Measurements from ENCODE around the gene SLC4A2.

The SLC4A2 gene

GRCh38 chr7:151080522-151081169 lies 21.3 kb downstream of the SLC4A2 start, which contains the start of gene FASTK (continued):
- TF ChIP-seq YY2 (tag by site-specific recombination; IDR thresholded peaks at IDR 0.05): peak; percentile 83

- Histone ChIP-seq H3K9me3 (ENCODE audit: control insufficient read depth, insufficient read depth, low read depth, low read length) (no peaks in the 10 kb centered on the region), H3K36me3 (ENCODE audit: control insufficient read depth in 2 of 2, insufficient read depth in 1 of 2, low read length in 2 of 2) (peaks cover 0 to 31% of the 10 kb centered on the region in 2 experiments; a peak in 1 of 3 replicates), H3K4me1 (ENCODE audit: control insufficient read depth, insufficient read depth, low read length) (peaks cover 7% of the 10 kb centered on the region; the same call in 1 of the 2 replicates), H3K4me3 (ENCODE audit: low read depth, low read length) (peak overlapping the region; percentile 89), H3K27ac (ENCODE audit: extremely low read depth, low read depth, low read length) (peak overlapping the region; percentile 75)
- CTCF ChIA-PET: interaction anchor here (0.6 to 1.6 kb wide), 4 partner anchors 7 to 37 kb away, joined by 3 to 8 read pairs (median 4); no protein-coding TSS in a partner anchor
- POLR2A ChIA-PET: interaction anchor here (1.0 to 2.0 kb wide), 11 partner anchors 14 to 63 kb away, joined by 3 to 17 read pairs (median 6); partner anchors contain the start of genes ABCB8 and CDK5
- TF ChIP-seq ZNF768 (tag by site-specific recombination; IDR thresholded peaks at IDR 0.05) (no peak), ELK4 (IDR thresholded peaks at IDR 0.05; ENCODE audit: borderline replicate concordance, low read depth, low read length) (no peak), ZNF184 (tag by site-specific recombination; IDR thresholded peaks at IDR 0.05) (no peak), ZNF366 (tag by site-specific recombination; conservative IDR thresholded peaks at IDR 0.05) (peak; percentile 36; the same call in 1 of the 2 replicates), ZNF10 (tag by site-specific recombination; IDR thresholded peaks at IDR 0.05) (0 out of 2 replicates have a peak, but pooled peaks have one; percentile 64), ZFP69B (tag by site-specific recombination; IDR thresholded peaks at IDR 0.05) (no peak), ZBTB8A (tag by site-specific recombination; IDR thresholded peaks at IDR 0.05) (peak; percentile 40; the same call in 1 of the 2 replicates), ZXDB (tag by site-specific recombination; IDR thresholded peaks at IDR 0.05) (peak; percentile 36), CTCF (tag by site-specific recombination; IDR thresholded peaks at IDR 0.05) (no peak), ZNF558 (tag by site-specific recombination; IDR thresholded peaks at IDR 0.05) (no peak), BCL11A (tag by site-specific recombination; IDR thresholded peaks at IDR 0.05; ENCODE audit: low read depth) (peak; percentile 17; the same call in 1 of the 2 replicates), ZNF416 (tag by site-specific recombination; IDR thresholded peaks at IDR 0.05) (no peak), IKZF3 (tag by site-specific recombination; IDR thresholded peaks at IDR 0.05) (no peak), PATZ1 (tag by site-specific recombination; IDR thresholded peaks at IDR 0.05) (peak; percentile 64), ZBTB48 (tag by site-specific recombination; IDR thresholded peaks at IDR 0.05) (peak; percentile 61; the same call in 1 of the 2 replicates), GLIS1 (tag by site-specific recombination; IDR thresholded peaks at IDR 0.05) (peak; percentile 64), ZNF335 (tag by site-specific recombination; conservative IDR thresholded peaks at IDR 0.05) (peak; percentile 65), KLF9 (tag by site-specific recombination; IDR thresholded peaks at IDR 0.05; ENCODE audit: low read depth) (no peak), ZNF670 (tag by site-specific recombination; IDR thresholded peaks at IDR 0.05; ENCODE audit: low read depth) (no peak), ZNF394 (tag by site-specific recombination; IDR thresholded peaks at IDR 0.05; ENCODE audit: borderline replicate concordance) (peak; percentile 88), ZNF140 (tag by site-specific recombination; IDR thresholded peaks at IDR 0.05) (no peak), ZNF302 (tag by site-specific recombination; IDR thresholded peaks at IDR 0.05; ENCODE audit: low read depth) (no peak), ZNF585B (tag by site-specific recombination; IDR thresholded peaks at IDR 0.05) (no peak), SP7 (tag by site-specific recombination; IDR thresholded peaks at IDR 0.05) (no peak), ZNF248 (tag by site-specific recombination; IDR thresholded peaks at IDR 0.05) (no peak), ZSCAN5A (tag by site-specific recombination; IDR thresholded peaks at IDR 0.05) (no peak), ZSCAN30 (tag by site-specific recombination; IDR thresholded peaks at IDR 0.05) (peak; percentile 11; the same call in 1 of the 2 replicates)
Measured at GRCh38 chr7:151081170-151082101, 22.0 kb downstream of the SLC4A2 start.
